GM21737 (cell line): ENCODE data around the gene MAML2.

Source experiments
- ATAC-seq: cut with Tn5 transposase; IDR thresholded peaks from one replicate; pipeline ENCODE4 v1.9.1; 2021; ENCODE audit warnings: mild to moderate bottlenecking, moderate library complexity; ENCODE audit not compliant: unreplicated experiment

Gene MAML2

DNA sequence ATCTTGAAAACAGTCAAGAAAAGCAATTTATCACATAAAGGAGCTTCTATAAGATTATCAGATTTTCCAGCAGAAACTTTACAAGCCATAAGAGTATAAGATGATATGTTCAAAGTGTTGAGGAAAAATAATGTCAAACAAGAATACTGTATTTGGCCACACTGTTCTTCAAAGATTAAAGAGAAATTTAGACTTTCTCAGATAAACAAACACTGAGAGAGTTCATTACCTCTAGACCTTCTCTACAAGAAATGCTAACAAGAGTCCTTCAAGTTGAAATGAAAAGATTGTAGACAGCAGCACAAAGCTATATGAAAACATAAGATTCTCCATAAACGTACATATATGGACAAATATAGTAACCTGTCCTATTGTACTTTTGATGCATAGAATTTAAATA, 411.1 kb downstream of the MAML2 start:
- no peak for ATAC-seq

DNA sequence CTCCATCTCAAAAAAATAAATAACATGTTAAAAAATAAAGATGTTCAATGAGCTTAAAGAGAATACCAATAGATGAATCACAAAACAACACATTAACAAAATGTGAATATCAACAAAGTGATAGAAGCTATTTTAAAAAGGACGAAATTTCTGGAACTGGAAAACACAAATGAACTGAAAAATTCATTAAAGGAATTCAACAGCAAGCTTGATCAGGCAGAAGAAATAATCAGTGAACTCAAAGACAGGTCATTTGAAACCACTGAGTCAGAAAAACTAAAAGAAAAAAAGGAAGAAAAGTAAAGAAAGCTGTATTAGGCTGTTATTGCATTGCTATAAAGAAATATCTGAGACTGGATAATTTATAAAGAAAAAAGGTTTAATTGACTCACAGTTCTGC, 412.0 kb downstream of the MAML2 start:
- no peak for ATAC-seq

DNA sequence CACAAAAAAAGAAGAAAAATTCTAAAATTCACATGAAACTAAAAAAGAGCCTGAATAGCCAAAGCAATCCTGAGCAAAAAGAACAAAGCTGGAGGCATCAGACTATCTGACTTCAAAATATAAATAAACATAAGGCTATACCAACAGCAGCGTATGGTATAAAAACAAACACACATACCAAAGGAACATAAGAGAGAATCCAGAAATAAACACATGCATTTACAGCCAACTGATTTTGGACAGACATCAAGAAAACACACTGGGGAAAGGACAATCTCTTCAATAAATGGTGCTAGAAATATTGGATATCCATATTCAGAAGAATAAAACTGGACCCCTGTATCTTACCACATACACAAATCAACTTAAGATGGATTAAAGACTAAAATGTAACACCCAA, 416.3 kb downstream of the MAML2 start:
- ATAC-seq = no peak
